Measurements from ENCODE around the gene KRTAP5-3.

GRCh38 chr11:1571760-1572196, 36.5 kb downstream of the KRTAP5-3 start:
- TF ChIP-seq POLR2A (IDR thresholded peaks at IDR 0.05; ENCODE audit: low read depth, low read length) (no peak), CTCF (IDR thresholded peaks at IDR 0.05; ENCODE audit: extremely low read depth in 1 of 2, insufficient read depth in 1 of 2, low read depth in 1 of 2, low read length in 2 of 2) (no peak), MYC (IDR thresholded peaks at IDR 0.05; ENCODE audit: low read depth, low read length) (no peak)
